ENCODE data around the gene RARS1.

- no peak for TF ChIP-seq CTCF (IDR thresholded peaks at IDR 0.05)
- TF ChIP-seq POLR2A (IDR thresholded peaks at IDR 0.05), result no peak
Observed at GRCh38 chr5:168553377-168554130, 67.3 kb downstream of the RARS1 start.
